Activated naive CD8-positive, alpha-beta T cell treated with anti-CD3 and anti-CD28 coated beads, Interleukin-2, amount 10 ng/mL, durations not matched to agents 7 days and 5 days (primary cell): ENCODE measurements around the gene RECK. TPM values are rescaled to one million over a fixed set of nuclear protein-coding genes. Genes with fewer than 3 reads are reported as not detected.
"Not testable (repeated sequence)": the region's sequence is repeated elsewhere in the genome, so short reads cannot be mapped to it uniquely, and the experiment has no call there.

Source experiments
- ATAC-seq: fragments of 150-1000 bp; cut with Tn5 transposase; one replicate; pipeline ENCODE4 v1.10.0; 2021; ENCODE audit warnings: low read depth, moderate library complexity
- POLR2A ChIA-PET: fragments of 350-600 bp; sonication (Branson Sonifier 250); formaldehyde crosslinking; loops from one replicate; lab custom pipeline; 2021; ENCODE audit warnings: antibody characterized with exemption; lab: Charles Lee
- DNase-seq: peaks from one replicate; pipeline ENCODE4 v3.0.0; 2021
- H3K27ac Mint-ChIP-seq: one replicate; pipeline ENCODE4 v1.8.0; 2022; ENCODE audit warnings: mild to moderate bottlenecking, mixed read lengths
- H3K27me3 Mint-ChIP-seq: one replicate; pipeline ENCODE4 v1.8.0; 2022; ENCODE audit warnings: mild to moderate bottlenecking, moderate library complexity, mixed read lengths
- H3K36me3 Mint-ChIP-seq: one replicate; pipeline ENCODE4 v1.8.0; 2021; ENCODE audit warnings: mild to moderate bottlenecking, mixed read lengths
- H3K4me1 Mint-ChIP-seq: one replicate; pipeline ENCODE4 v1.8.0; 2021; ENCODE audit warnings: mixed read lengths
- H3K4me3 Mint-ChIP-seq: one replicate; pipeline ENCODE4 v1.8.0; 2022; ENCODE audit warnings: mild to moderate bottlenecking, moderate library complexity, mixed read lengths
- H3K9me3 Mint-ChIP-seq: one replicate; pipeline ENCODE4 v1.8.0; 2021; ENCODE audit warnings: mixed read lengths
- total RNA-seq, 2 experiments: library from RNA; stranded (reverse); gene quantifications; one replicate each; pipeline ENCODE4 v1.2.3, GENCODE V29; 2021

The RECK gene
- total RNA-seq, result 1 to 10 TPM; 8.8 to 9.3 TPM

- H3K4me1 Mint-ChIP-seq, result peaks cover 23% of the 10 kb centered on the region
- POLR2A ChIA-PET, result interaction anchor here (0.6 to 0.7 kb wide), 3 partner anchors 14 to 392 kb away, joined by 3 read pairs; no protein-coding TSS in a partner anchor
- H3K9me3 Mint-ChIP-seq, result no peaks in the 10 kb centered on the region
- peak within 1 kb of the TSS; percentile 71 for H3K27ac Mint-ChIP-seq
- H3K36me3 Mint-ChIP-seq, result no peaks in the 10 kb centered on the region
- H3K27me3 Mint-ChIP-seq, result peaks cover 17% of the 10 kb centered on the region
- ATAC-seq, result peak; percentile 91
- DNase-seq, result peak; percentile 94
- H3K4me3 Mint-ChIP-seq, result peak within 1 kb of the TSS; percentile 96
These were observed at the start of gene RECK for GRCh38 chr9:36036780-36037548. Gene RECK (plus strand): TSS chr9:36036913. CDS start chr9:36036999, 86 bp downstream.

- H3K4me3 Mint-ChIP-seq, result no peak overlapping the region
- POLR2A ChIA-PET, result no interaction called here
These were observed 46.6 kb upstream of the RECK start for GRCh38 chr9:35990155-35990554.

GRCh38 chr9:35993136-35993535, 43.6 kb upstream of the RECK start:
- H3K27ac Mint-ChIP-seq, POLR2A ChIA-PET, H3K4me1 Mint-ChIP-seq, H3K4me3 Mint-ChIP-seq, ATAC-seq, H3K9me3 Mint-ChIP-seq, H3K36me3 Mint-ChIP-seq, DNase-seq: not testable (repeated sequence)
- peaks cover 30% of the 10 kb centered on the region for H3K27me3 Mint-ChIP-seq

More at GRCh38 chr9:35990155-35990554, 46.6 kb upstream of the RECK start:
- no peaks in the 10 kb centered on the region for H3K36me3 Mint-ChIP-seq
- no peak for ATAC-seq
- H3K4me1 Mint-ChIP-seq, result no peaks in the 10 kb centered on the region
- H3K9me3 Mint-ChIP-seq, result no peaks in the 10 kb centered on the region
- H3K27ac Mint-ChIP-seq, result no peak overlapping the region
- peaks cover 35% of the 10 kb centered on the region for H3K27me3 Mint-ChIP-seq
- no peak for DNase-seq

- DNase-seq (no peak), ATAC-seq (no peak)
- no peak overlapping the region for H3K4me3 Mint-ChIP-seq
- POLR2A ChIA-PET, result no interaction called here
- no peaks in the 10 kb centered on the region for H3K4me1 Mint-ChIP-seq
- H3K27ac Mint-ChIP-seq, result no peak overlapping the region
- H3K27me3 Mint-ChIP-seq, result peaks cover 27% of the 10 kb centered on the region
- H3K9me3 Mint-ChIP-seq, result no peaks in the 10 kb centered on the region
- no peaks in the 10 kb centered on the region for H3K36me3 Mint-ChIP-seq
These were observed 42.6 kb upstream of the RECK start for GRCh38 chr9:35993976-35994720.

GRCh38 chr9:35994959-35995358, 41.8 kb upstream of the RECK start:
- DNase-seq, result no peak
- peaks cover 30% of the 10 kb centered on the region for H3K27me3 Mint-ChIP-seq
- no peaks in the 10 kb centered on the region for H3K4me1 Mint-ChIP-seq
- H3K27ac Mint-ChIP-seq, result no peak overlapping the region
- ATAC-seq, result no peak
- POLR2A ChIA-PET, result no interaction called here
- no peaks in the 10 kb centered on the region for H3K9me3 Mint-ChIP-seq
- no peak overlapping the region for H3K4me3 Mint-ChIP-seq
- H3K36me3 Mint-ChIP-seq, result no peaks in the 10 kb centered on the region

GRCh38 chr9:35996358-35996970, 40.2 kb upstream of the RECK start:
- Mint-ChIP-seq H3K36me3 (no peaks in the 10 kb centered on the region), H3K4me1 (no peaks in the 10 kb centered on the region), H3K27ac (no peak overlapping the region), H3K9me3 (no peaks in the 10 kb centered on the region), H3K27me3 (peaks cover 32% of the 10 kb centered on the region), H3K4me3 (no peak overlapping the region)
- POLR2A ChIA-PET, result interaction anchor here (0.8 kb wide), 1 partner anchor 140 kb away, joined by 3 read pairs; the partner anchor contains the start of gene GLIPR2
- DNase-seq (no peak), ATAC-seq (no peak)

- ATAC-seq, H3K4me3 Mint-ChIP-seq, POLR2A ChIA-PET: not testable (repeated sequence)
These were observed 39.7 kb upstream of the RECK start for GRCh38 chr9:35997016-35997415.

GRCh38 chr9:35998333-35998732, 38.4 kb upstream of the RECK start:
- Mint-ChIP-seq H3K27me3 (peaks cover 41% of the 10 kb centered on the region), H3K36me3 (no peaks in the 10 kb centered on the region), H3K27ac (no peak overlapping the region), H3K4me3 (no peak overlapping the region), H3K9me3 (no peaks in the 10 kb centered on the region), H3K4me1 (no peaks in the 10 kb centered on the region)
- DNase-seq, result no peak
- POLR2A ChIA-PET, result no interaction called here
- ATAC-seq, result no peak

More at GRCh38 chr9:35997016-35997415, 39.7 kb upstream of the RECK start:
- H3K9me3 Mint-ChIP-seq, H3K4me1 Mint-ChIP-seq, H3K36me3 Mint-ChIP-seq, H3K27ac Mint-ChIP-seq, DNase-seq: not testable (repeated sequence)
- peaks cover 32% of the 10 kb centered on the region for H3K27me3 Mint-ChIP-seq

GRCh38 chr9:36005891-36006290, 30.8 kb upstream of the RECK start:
- H3K27ac Mint-ChIP-seq, result no peak overlapping the region
- POLR2A ChIA-PET, result no interaction called here
- peaks cover 55% of the 10 kb centered on the region for H3K27me3 Mint-ChIP-seq
- no peak for ATAC-seq
- H3K4me3 Mint-ChIP-seq, result no peak overlapping the region
- H3K36me3 Mint-ChIP-seq, result peaks cover 3% of the 10 kb centered on the region
- peaks cover 10% of the 10 kb centered on the region for H3K4me1 Mint-ChIP-seq
- DNase-seq, result no peak
- H3K9me3 Mint-ChIP-seq, result peaks cover 8% of the 10 kb centered on the region

- peaks cover 8% of the 10 kb centered on the region for H3K9me3 Mint-ChIP-seq
- POLR2A ChIA-PET, result no interaction called here
- H3K36me3 Mint-ChIP-seq, result peaks cover 3% of the 10 kb centered on the region
- ATAC-seq, result no peak
- no peak overlapping the region for H3K4me3 Mint-ChIP-seq
- peaks cover 60% of the 10 kb centered on the region for H3K27me3 Mint-ChIP-seq
- no peak for DNase-seq
- peaks cover 10% of the 10 kb centered on the region for H3K4me1 Mint-ChIP-seq
- H3K27ac Mint-ChIP-seq, result no peak overlapping the region
These were observed 30.0 kb upstream of the RECK start for GRCh38 chr9:36006549-36007315.

GRCh38 chr9:36007316-36007708, 29.4 kb upstream of the RECK start:
- Mint-ChIP-seq H3K4me3 (no peak overlapping the region), H3K27ac (no peak overlapping the region), H3K4me1 (peaks cover 10% of the 10 kb centered on the region), H3K27me3 (peaks cover 60% of the 10 kb centered on the region), H3K9me3 (peaks cover 8% of the 10 kb centered on the region), H3K36me3 (peaks cover 3% of the 10 kb centered on the region)
- DNase-seq (no peak), ATAC-seq (no peak)
- POLR2A ChIA-PET, result no interaction called here

GRCh38 chr9:36007852-36008251, 28.9 kb upstream of the RECK start:
- ATAC-seq (no peak), DNase-seq (no peak)
- H3K9me3 Mint-ChIP-seq, result peaks cover 8% of the 10 kb centered on the region
- H3K4me1 Mint-ChIP-seq, result peaks cover 10% of the 10 kb centered on the region
- peaks cover 55% of the 10 kb centered on the region for H3K27me3 Mint-ChIP-seq
- H3K36me3 Mint-ChIP-seq, result peaks cover 3% of the 10 kb centered on the region
- H3K4me3 Mint-ChIP-seq, result no peak overlapping the region
- POLR2A ChIA-PET, result no interaction called here
- no peak overlapping the region for H3K27ac Mint-ChIP-seq
